ENCODE results near the gene DRAP1. TPM values are rescaled to one million over a fixed set of nuclear protein-coding genes. Genes with fewer than 3 reads are reported as not detected.

The DRAP1 gene
- total and polyA plus RNA-seq, 9 of the 15 experiments (the other 6 are each of a cell fraction or from before 2014, with no cell fraction given) = 9.6 to 200 (median 92.9) TPM

DNA sequence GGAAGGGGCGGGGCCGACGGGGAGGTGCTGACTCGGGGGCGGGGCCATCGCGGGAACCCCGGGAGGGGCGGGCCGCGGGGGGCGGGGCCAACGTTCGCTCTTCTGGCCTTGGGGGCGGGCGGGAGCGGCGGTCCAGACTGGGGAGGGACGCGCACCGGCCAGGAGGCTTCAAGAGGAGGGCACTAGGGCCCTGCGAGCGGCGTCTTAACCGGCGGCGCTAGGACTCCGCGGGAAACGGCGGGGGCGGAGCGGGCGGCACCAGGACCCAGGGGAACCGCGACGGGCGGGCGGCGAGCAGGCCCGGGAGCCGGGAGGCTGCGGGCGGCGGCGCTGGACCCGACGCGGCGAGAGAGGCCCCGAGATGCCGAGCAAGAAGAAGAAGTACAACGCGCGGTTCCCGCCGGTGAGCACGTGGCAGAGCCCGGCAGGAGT is at the start of gene DRAP1 (continued):
- TF ChIP-seq, protein P1, sequence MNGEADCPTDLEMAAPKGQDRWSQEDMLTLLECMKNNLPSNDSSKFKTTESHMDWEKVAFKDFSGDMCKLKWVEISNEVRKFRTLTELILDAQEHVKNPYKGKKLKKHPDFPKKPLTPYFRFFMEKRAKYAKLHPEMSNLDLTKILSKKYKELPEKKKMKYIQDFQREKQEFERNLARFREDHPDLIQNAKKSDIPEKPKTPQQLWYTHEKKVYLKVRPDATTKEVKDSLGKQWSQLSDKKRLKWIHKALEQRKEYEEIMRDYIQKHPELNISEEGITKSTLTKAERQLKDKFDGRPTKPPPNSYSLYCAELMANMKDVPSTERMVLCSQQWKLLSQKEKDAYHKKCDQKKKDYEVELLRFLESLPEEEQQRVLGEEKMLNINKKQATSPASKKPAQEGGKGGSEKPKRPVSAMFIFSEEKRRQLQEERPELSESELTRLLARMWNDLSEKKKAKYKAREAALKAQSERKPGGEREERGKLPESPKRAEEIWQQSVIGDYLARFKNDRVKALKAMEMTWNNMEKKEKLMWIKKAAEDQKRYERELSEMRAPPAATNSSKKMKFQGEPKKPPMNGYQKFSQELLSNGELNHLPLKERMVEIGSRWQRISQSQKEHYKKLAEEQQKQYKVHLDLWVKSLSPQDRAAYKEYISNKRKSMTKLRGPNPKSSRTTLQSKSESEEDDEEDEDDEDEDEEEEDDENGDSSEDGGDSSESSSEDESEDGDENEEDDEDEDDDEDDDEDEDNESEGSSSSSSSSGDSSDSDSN (IDR thresholded peaks at IDR 0.05; ENCODE audit: borderline replicate concordance in 1 of 2, low read depth in 2 of 2, low read length in 2 of 2) = 0 out of 4 replicates have a peak, but pooled peaks of 1 of the 2 experiments have one; percentile 51
- TF ChIP-seq, protein P2, sequence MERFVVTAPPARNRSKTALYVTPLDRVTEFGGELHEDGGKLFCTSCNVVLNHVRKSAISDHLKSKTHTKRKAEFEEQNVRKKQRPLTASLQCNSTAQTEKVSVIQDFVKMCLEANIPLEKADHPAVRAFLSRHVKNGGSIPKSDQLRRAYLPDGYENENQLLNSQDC (CRISPR knock-in tag; IDR thresholded peaks at IDR 0.05) = peak; percentile 60; the same call in 1 of the 2 replicates
- TF ChIP-seq FOXJ3 (CRISPR knock-in tag; IDR thresholded peaks at IDR 0.05) (no peak), FUS (optimal IDR thresholded peaks at IDR 0.05; ENCODE audit: low read depth, low read length) (peak; percentile 26), PPARD (CRISPR knock-in tag; IDR thresholded peaks at IDR 0.05) (no peak), EP400 (IDR thresholded peaks at IDR 0.05) (peak; percentile 54; the same call in 1 of the 2 replicates), ZNF778 (CRISPR knock-in tag; IDR thresholded peaks at IDR 0.05) (no peak), ZNF239 (CRISPR knock-in tag; IDR thresholded peaks at IDR 0.05) (peak; percentile 57; the same call in 1 of the 2 replicates), KLF6 (CRISPR knock-in tag; IDR thresholded peaks at IDR 0.05; ENCODE audit: borderline replicate concordance) (no peak), ZNF184 (CRISPR knock-in tag; IDR thresholded peaks at IDR 0.05) (no peak), MEF2A (IDR thresholded peaks at IDR 0.05; ENCODE audit: control insufficient read depth, low read depth, low read length) (peak; percentile 33; the same call in 1 of the 2 replicates)
- TF ChIP-seq, protein P3, sequence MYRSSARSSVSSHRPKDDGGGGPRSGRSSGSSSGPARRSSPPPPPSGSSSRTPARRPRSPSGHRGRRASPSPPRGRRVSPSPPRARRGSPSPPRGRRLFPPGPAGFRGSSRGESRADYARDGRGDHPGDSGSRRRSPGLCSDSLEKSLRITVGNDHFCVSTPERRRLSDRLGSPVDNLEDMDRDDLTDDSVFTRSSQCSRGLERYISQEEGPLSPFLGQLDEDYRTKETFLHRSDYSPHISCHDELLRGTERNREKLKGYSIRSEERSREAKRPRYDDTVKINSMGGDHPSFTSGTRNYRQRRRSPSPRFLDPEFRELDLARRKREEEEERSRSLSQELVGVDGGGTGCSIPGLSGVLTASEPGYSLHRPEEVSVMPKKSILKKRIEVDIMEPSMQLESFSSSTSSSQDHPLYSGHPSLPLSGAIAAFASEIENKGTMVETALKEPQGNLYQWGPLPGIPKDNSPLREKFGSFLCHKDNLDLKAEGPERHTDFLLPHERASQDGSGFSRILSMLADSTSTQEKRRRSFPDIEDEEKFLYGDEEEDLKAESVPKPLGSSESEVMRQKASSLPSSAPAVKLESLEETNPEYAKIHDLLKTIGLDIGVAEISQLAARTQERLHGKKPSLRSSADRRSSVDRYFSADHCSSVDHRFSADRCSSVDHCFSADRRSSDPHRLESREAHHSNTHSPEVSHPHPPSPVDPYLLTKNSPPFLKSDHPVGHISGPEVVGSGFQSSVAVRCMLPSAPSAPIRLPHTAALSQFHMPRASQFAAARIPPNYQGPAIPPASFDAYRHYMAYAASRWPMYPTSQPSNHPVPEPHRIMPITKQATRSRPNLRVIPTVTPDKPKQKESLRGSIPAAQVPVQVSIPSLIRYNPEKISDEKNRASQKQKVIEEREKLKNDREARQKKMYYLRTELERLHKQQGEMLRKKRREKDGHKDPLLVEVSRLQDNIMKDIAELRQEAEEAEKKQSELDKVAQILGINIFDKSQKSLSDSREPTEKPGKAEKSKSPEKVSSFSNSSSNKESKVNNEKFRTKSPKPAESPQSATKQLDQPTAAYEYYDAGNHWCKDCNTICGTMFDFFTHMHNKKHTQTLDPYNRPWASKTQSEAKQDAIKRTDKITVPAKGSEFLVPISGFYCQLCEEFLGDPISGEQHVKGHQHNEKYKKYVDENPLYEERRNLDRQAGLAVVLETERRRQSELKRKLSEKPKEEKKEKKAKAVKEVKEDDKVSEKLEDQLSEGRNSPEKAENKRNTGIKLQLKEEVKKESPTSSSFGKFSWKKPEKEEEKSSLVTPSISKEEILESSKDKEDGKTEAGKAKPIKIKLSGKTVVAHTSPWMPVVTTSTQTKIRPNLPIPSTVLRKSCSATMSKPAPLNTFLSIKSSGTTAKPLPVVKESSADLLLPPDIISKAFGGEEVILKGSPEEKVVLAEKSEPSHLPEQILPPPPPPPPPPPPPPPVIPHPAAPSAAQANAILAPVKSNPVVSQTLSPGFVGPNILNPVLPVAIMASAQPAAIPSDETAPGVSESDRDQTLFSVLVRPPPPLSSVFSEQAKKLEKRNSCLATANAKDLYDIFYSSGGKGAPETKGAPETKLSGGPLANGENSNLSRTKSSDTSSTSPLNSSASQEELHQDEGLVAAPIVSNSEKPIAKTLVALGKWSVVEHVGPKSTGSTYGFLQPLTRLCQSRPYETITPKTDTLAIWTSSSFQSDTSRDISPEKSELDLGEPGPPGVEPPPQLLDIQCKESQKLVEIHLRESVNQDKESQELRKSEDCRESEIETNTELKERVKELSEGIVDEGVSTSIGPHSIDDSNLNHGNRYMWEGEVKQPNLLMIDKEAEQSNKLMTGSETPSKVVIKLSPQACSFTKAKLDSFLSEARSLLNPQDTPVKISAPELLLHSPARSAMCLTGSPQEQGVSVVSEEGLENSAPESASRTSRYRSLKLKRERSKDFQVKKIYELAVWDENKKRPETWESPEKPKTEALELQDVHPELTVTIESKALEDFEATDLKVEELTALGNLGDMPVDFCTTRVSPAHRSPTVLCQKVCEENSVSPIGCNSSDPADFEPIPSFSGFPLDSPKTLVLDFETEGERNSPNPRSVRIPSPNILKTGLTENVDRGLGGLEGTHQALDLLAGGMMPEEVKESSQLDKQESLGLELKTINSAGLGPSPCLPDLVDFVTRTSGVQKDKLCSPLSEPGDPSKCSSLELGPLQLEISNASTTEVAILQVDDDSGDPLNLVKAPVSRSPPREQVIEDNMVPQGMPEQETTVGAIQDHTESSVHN (IDR thresholded peaks at IDR 0.05; ENCODE audit: borderline replicate concordance in 1 of 2, low read depth in 1 of 2) = no peak
- TF ChIP-seq, protein P4, sequence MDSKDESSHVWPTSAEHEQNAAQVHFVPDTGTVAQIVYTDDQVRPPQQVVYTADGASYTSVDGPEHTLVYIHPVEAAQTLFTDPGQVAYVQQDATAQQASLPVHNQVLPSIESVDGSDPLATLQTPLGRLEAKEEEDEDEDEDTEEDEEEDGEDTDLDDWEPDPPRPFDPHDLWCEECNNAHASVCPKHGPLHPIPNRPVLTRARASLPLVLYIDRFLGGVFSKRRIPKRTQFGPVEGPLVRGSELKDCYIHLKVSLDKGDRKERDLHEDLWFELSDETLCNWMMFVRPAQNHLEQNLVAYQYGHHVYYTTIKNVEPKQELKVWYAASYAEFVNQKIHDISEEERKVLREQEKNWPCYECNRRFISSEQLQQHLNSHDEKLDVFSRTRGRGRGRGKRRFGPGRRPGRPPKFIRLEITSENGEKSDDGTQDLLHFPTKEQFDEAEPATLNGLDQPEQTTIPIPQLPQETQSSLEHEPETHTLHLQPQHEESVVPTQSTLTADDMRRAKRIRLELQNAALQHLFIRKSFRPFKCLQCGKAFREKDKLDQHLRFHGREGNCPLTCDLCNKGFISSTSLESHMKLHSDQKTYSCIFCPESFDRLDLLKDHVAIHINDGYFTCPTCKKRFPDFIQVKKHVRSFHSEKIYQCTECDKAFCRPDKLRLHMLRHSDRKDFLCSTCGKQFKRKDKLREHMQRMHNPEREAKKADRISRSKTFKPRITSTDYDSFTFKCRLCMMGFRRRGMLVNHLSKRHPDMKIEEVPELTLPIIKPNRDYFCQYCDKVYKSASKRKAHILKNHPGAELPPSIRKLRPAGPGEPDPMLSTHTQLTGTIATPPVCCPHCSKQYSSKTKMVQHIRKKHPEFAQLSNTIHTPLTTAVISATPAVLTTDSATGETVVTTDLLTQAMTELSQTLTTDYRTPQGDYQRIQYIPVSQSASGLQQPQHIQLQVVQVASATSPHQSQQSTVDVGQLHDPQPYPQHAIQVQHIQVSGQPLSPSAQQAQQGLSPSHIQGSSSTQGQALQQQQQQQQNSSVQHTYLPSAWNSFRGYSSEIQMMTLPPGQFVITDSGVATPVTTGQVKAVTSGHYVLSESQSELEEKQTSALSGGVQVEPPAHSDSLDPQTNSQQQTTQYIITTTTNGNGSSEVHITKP (IDR thresholded peaks at IDR 0.05; ENCODE audit: partially characterized antibody) = peak; percentile 89
